SK-N-SH (cell line): ENCODE results near the gene RTP2. TPM values are rescaled to one million over a fixed set of nuclear protein-coding genes. Genes with fewer than 3 reads are reported as not detected.

Experiments used
- CTCF ChIA-PET: fragments of 300-600, 350-600 bp; formaldehyde crosslinking; extraction: SDS; loops from one replicate; lab custom pipeline; 2021; lab: Yijun Ruan, JAX
- POLR2A ChIA-PET: fragments of 350-600 bp; sonication (Branson Sonifier 250); formaldehyde crosslinking; extraction: SDS; loops from one replicate; lab custom pipeline; 2020; ENCODE audit warnings: antibody characterized with exemption, inconsistent platforms; lab: Yijun Ruan, JAX
- DNase-seq: peaks from one replicate; pipeline ENCODE4 v3.0.0; 2012
- H2AFZ ChIP-seq: fragments of 200-600 bp; sonication (generic); 2 replicates; pipeline ENCODE4 v1.8.1; 2016; ENCODE audit warnings: antibody characterized with exemption, mild to moderate bottlenecking, low read depth
- H3F3A ChIP-seq: fragments of 200-600 bp; sonication (generic); replicated peaks from 2 replicates; pipeline ENCODE3; 2016; ENCODE audit warnings: antibody characterized with exemption, mild to moderate bottlenecking; ENCODE audit not compliant: insufficient read depth
- H3K27ac ChIP-seq, 2 experiments: fragments of 200-500 bp in 1 of 2; fragments of 200-600 bp in 1 of 2; sonication (Bioruptor generic) in 1 of 2; sonication (generic), shearing (Covaris generic) in 1 of 2; 2 replicates each; pipeline versions ENCODE4 v1.5.1 to v1.6.1; 2014 to 2016; ENCODE audit warnings: low read depth in 2 of 2, inconsistent platforms in 1 of 2, low read length in 1 of 2, mild to moderate bottlenecking in 1 of 2, mixed read lengths in 1 of 2
- H3K27me3 ChIP-seq: fragments of 200-600 bp; sonication (generic), shearing (Covaris generic); 2 replicates; pipeline ENCODE4 v1.6.1; 2016; ENCODE audit warnings: mixed run types; ENCODE audit not compliant: insufficient read depth
- H3K36me3 ChIP-seq, 2 experiments: fragments of 200-500 bp in 1 of 2; fragments of 200-600 bp in 1 of 2; sonication (Bioruptor generic) in 1 of 2; sonication (generic) in 1 of 2; replicated peaks in 1 of 2; 2 replicates each; pipeline versions ENCODE3 to v1.5.1; 2014 to 2016; ENCODE audit warnings: low read length in 1 of 2, mild to moderate bottlenecking in 1 of 2; ENCODE audit not compliant: insufficient read depth in 2 of 2, control insufficient read depth in 1 of 2
- H3K4me1 ChIP-seq, 2 experiments: fragments of 200-500 bp in 1 of 2; fragments of 200-600 bp in 1 of 2; sonication (Bioruptor generic) in 1 of 2; sonication (generic), shearing (Covaris generic) in 1 of 2; 2 replicates each; pipeline versions ENCODE4 v1.5.1 to v1.6.1; 2014 to 2016; ENCODE audit warnings: low read depth in 1 of 2, low read length in 1 of 2, mixed run types in 1 of 2; ENCODE audit not compliant: insufficient read depth in 2 of 2, control insufficient read depth in 1 of 2
- H3K4me2 ChIP-seq: fragments of 200-600 bp; sonication (generic), shearing (Covaris generic); 2 replicates; pipeline ENCODE4 v1.6.1; 2017; ENCODE audit warnings: mixed run types
- H3K4me3 ChIP-seq, 2 experiments: fragments of 200-500 bp in 1 of 2; fragments of 200-600 bp in 1 of 2; sonication (Bioruptor generic) in 1 of 2; sonication (generic), shearing (Covaris generic) in 1 of 2; 2 replicates each; pipeline versions ENCODE4 v1.5.1 to v1.8.1; 2014 to 2016; ENCODE audit warnings: low read depth in 2 of 2, inconsistent platforms in 1 of 2, low read length in 1 of 2, mild to moderate bottlenecking in 1 of 2, mixed read lengths in 1 of 2, moderate library complexity in 1 of 2
- H3K79me2 ChIP-seq: fragments of 200-600 bp; sonication (generic); 2 replicates; pipeline ENCODE4 v1.8.1; 2017; ENCODE audit warnings: mild to moderate bottlenecking; ENCODE audit not compliant: insufficient read depth
- H3K9ac ChIP-seq: fragments of 200-600 bp; sonication (generic); 2 replicates; pipeline ENCODE4 v1.6.1; 2017; ENCODE audit warnings: mixed run types
- H3K9me2 ChIP-seq: fragments of 200-600 bp; sonication (generic); 2 replicates; pipeline ENCODE4 v1.6.1; 2017; ENCODE audit warnings: mixed run types
- H3K9me3 ChIP-seq: fragments of 200-600 bp; sonication (generic); 2 replicates; pipeline ENCODE4 v1.6.1; 2017; ENCODE audit warnings: mixed run types, mild to moderate bottlenecking, moderate library complexity
- H4K20me1 ChIP-seq: fragments of 200-600 bp; sonication (generic); 2 replicates; pipeline ENCODE4 v1.6.1; 2017; ENCODE audit warnings: mild to moderate bottlenecking, mixed run types; ENCODE audit not compliant: insufficient read depth
- CHD2 ChIP-seq: fragments of 150-350 bp; IDR thresholded peaks from 2 replicates; pipeline ENCODE4 v1.6.1; 2018; ENCODE audit warnings: low read length; ENCODE audit not compliant: partially characterized antibody
- CTCF ChIP-seq: fragments of 200-600 bp; sonication (generic); IDR thresholded peaks from 2 replicates; pipeline ENCODE4 v1.6.1; 2017; ENCODE audit warnings: antibody characterized with exemption, mild to moderate bottlenecking, moderate library complexity
- EP300 ChIP-seq, 2 experiments: IDR thresholded peaks; 2 replicates each; pipeline versions ENCODE4 v1.4.0 to v1.6.1; 2012; ENCODE audit warnings: borderline replicate concordance in 1 of 2, low read depth in 1 of 2, low read length in 1 of 2
- FOXJ3 ChIP-seq: sonication (generic); formaldehyde crosslinking; IDR thresholded peaks from 2 replicates; pipeline ENCODE4 v1.5.1; 2020; ENCODE audit warnings: mild to moderate bottlenecking, missing genetic modification reagents
- IRF3 ChIP-seq: fragments of 150-350 bp; IDR thresholded peaks from 2 replicates; pipeline ENCODE4 v1.6.1; 2016; ENCODE audit warnings: mild to moderate bottlenecking, low read depth, low read length
- JUND ChIP-seq: IDR thresholded peaks from 2 replicates; pipeline ENCODE4 v1.4.0; 2012
- MEF2A ChIP-seq: IDR thresholded peaks from 2 replicates; pipeline ENCODE4 v1.4.0; 2012; ENCODE audit warnings: low read depth, borderline replicate concordance
- MXI1 ChIP-seq: IDR thresholded peaks from 2 replicates; pipeline ENCODE4 v1.6.1; 2012; ENCODE audit warnings: mild to moderate bottlenecking, low read depth, low read length, improper control_type of control experiment
- NFIC ChIP-seq: IDR thresholded peaks from 2 replicates; pipeline ENCODE4 v1.4.0; 2012; ENCODE audit warnings: borderline replicate concordance
- NRF1 ChIP-seq: IDR thresholded peaks from 2 replicates; pipeline ENCODE4 v1.6.1; 2012; ENCODE audit warnings: low read depth, mild to moderate bottlenecking, low read length
- PBX3 ChIP-seq: IDR thresholded peaks from 2 replicates; pipeline ENCODE4; 2012
- RFX5 ChIP-seq: IDR thresholded peaks from 2 replicates; pipeline ENCODE4 v1.6.1; 2012; ENCODE audit warnings: mild to moderate bottlenecking, improper control_type of control experiment, low read length
- RXRA ChIP-seq: IDR thresholded peaks from 2 replicates; pipeline ENCODE4 v1.4.0; 2012; ENCODE audit warnings: low read depth, mild to moderate bottlenecking, borderline replicate concordance
- SIN3A ChIP-seq: IDR thresholded peaks from 2 replicates; pipeline ENCODE4 v1.6.1; 2012; ENCODE audit warnings: low read depth, mild to moderate bottlenecking, low read length, moderate library complexity, borderline replicate concordance
- TAF1 ChIP-seq: IDR thresholded peaks from 2 replicates; pipeline ENCODE4 v1.6.1; 2012; ENCODE audit warnings: low read depth, mild to moderate bottlenecking, low read length, moderate library complexity, borderline replicate concordance
- TCF12 ChIP-seq: IDR thresholded peaks from 2 replicates; pipeline ENCODE4 v1.4.0; 2012
- TEAD4 ChIP-seq: IDR thresholded peaks from 2 replicates; pipeline ENCODE4 v1.4.0; 2012; ENCODE audit warnings: mild to moderate bottlenecking, borderline replicate concordance; ENCODE audit not compliant: insufficient read depth
- ZBTB33 ChIP-seq: IDR thresholded peaks from 2 replicates; pipeline ENCODE4 v1.4.0; 2012; ENCODE audit warnings: low read depth, borderline replicate concordance
- WGBS: methylation state at CpG from one replicate; pipeline ENCODE4 v1.1.6; 2017; ENCODE audit warnings: low lambda C conversion rate; 5-methylcytosine and 5-hydroxymethylcytosine counted together
- polyA plus RNA-seq, 3 experiments: library from polyadenylated mRNA; depleted of rRNA; stranded (reverse); fragments of >200 nt; gene quantifications; 2 replicates each; pipeline ENCODE4 v1.2.3, GENCODE V29; 2012
- TF ChIP-seq, protein P1 (sequence below): fragments of 150-350 bp; IDR thresholded peaks from 2 replicates; pipeline ENCODE4 v1.6.1; 2017; ENCODE audit warnings: antibody characterized with exemption, low read length, low read depth, borderline replicate concordance

Gene RTP2
- polyA plus RNA-seq, 1 of the 3 experiments (the other 2 are of a cell fraction), result 0.07 TPM

GRCh38 chr3:187738071-187738330 is 35.6 kb upstream of the RTP2 start:
- peaks cover 31 to 32% of the 10 kb centered on the region in 2 experiments; a peak in 3 of 4 replicates for H3K4me1 ChIP-seq
- H3K9me2 ChIP-seq, result no peaks in the 10 kb centered on the region
- peak overlapping the region; percentile 51 to 94 for H3K4me3 ChIP-seq
- H2AFZ ChIP-seq, result peak overlapping the region; percentile 86
- no peak for DNase-seq
- no peaks in the 10 kb centered on the region for H3K27me3 ChIP-seq
- TF ChIP-seq NRF1, result no peak
- TF ChIP-seq TCF12, result no peak
- no peak for TF ChIP-seq MEF2A
- TF ChIP-seq FOXJ3 (CRISPR knock-in tag), result no peak
- TF ChIP-seq JUND, result no peak
- TF ChIP-seq PBX3, result no peak
- no peak for TF ChIP-seq NFIC
- TF ChIP-seq TAF1, result no peak
- no peak for TF ChIP-seq RXRA
- TF ChIP-seq IRF3, result no peak
- TF ChIP-seq SIN3A, result no peak
- TF ChIP-seq EP300 (IDR thresholded peaks at IDR 0.05; ENCODE audit: borderline replicate concordance in 1 of 2, low read depth in 1 of 2, low read length in 1 of 2), result no peak
- no peak for TF ChIP-seq ZBTB33
- TF ChIP-seq TEAD4, result no peak
- no peak for TF ChIP-seq RFX5
- no peak for TF ChIP-seq CHD2
- TF ChIP-seq, protein P1, sequence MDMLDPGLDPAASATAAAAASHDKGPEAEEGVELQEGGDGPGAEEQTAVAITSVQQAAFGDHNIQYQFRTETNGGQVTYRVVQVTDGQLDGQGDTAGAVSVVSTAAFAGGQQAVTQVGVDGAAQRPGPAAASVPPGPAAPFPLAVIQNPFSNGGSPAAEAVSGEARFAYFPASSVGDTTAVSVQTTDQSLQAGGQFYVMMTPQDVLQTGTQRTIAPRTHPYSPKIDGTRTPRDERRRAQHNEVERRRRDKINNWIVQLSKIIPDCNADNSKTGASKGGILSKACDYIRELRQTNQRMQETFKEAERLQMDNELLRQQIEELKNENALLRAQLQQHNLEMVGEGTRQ, result no peak
- no peak for TF ChIP-seq MXI1
- TF ChIP-seq CTCF, result no peak
- CTCF ChIA-PET, result interaction anchor here (0.7 to 6.3 kb wide), 13 partner anchors 9 to 1538 kb away, joined by 3 to 137 read pairs (median 5); no protein-coding TSS in a partner anchor
- H3K27ac ChIP-seq, result peak overlapping the region; percentile 50 to 97
- WGBS, result 2% methylated on average over 7 of the region's 7 CpGs
- peaks cover 17% of the 10 kb centered on the region; the same call in 1 of the 2 replicates for H4K20me1 ChIP-seq
- no peaks in the 10 kb centered on the region for H3K9me3 ChIP-seq
- POLR2A ChIA-PET, result no interaction called here
- peak overlapping the region; percentile 93 for H3K9ac ChIP-seq
- H3K79me2 ChIP-seq, result peaks cover 82% of the 10 kb centered on the region
- peak overlapping the region; percentile 93 for H3K4me2 ChIP-seq
- peaks cover 7 to 18% of the 10 kb centered on the region in 2 experiments for H3K36me3 ChIP-seq
- peaks cover 28% of the 10 kb centered on the region for H3F3A ChIP-seq
